Neural progenitor cell (in vitro differentiated cells): ENCODE measurements around the gene WNK1. TPM values are rescaled to one million over a fixed set of nuclear protein-coding genes. Genes with fewer than 3 reads are reported as not detected.

Source experiments
- DNase-seq: peaks from one replicate; pipeline ENCODE4 v3.0.0-alpha.2; 2016; ENCODE audit warnings: low spot score
- H2AFZ ChIP-seq: fragments of 200-600 bp; sonication (generic); replicated peaks from 2 replicates; pipeline ENCODE4 v1.6.1; 2016; ENCODE audit warnings: antibody characterized with exemption
- H3F3A ChIP-seq: fragments of 200-600 bp; sonication (generic); 2 replicates; pipeline ENCODE4 v1.6.1; 2016; ENCODE audit warnings: antibody characterized with exemption, low read depth
- H3K27ac ChIP-seq: fragments of 200-600 bp; sonication (generic); 2 replicates; pipeline ENCODE4 v1.5.1; 2016; ENCODE audit warnings: mild to moderate bottlenecking
- H3K27me3 ChIP-seq: fragments of 200-600 bp; sonication (generic); 2 replicates; pipeline ENCODE4 v1.6.1; 2016; ENCODE audit warnings: mild to moderate bottlenecking, moderate library complexity
- H3K36me3 ChIP-seq: fragments of 200-600 bp; sonication (generic); 2 replicates; pipeline ENCODE4 v1.5.1; 2016
- H3K4me1 ChIP-seq: fragments of 200-600 bp; sonication (generic); 2 replicates; pipeline ENCODE4 v1.6.1; 2016; ENCODE audit warnings: mixed run types
- H3K4me2 ChIP-seq: fragments of 200-600 bp; sonication (generic); 2 replicates; pipeline ENCODE4 v1.6.1; 2016
- H3K4me3 ChIP-seq: fragments of 200-600 bp; sonication (generic); 2 replicates; pipeline ENCODE4 v1.5.1; 2016
- H3K79me2 ChIP-seq: fragments of 200-600 bp; sonication (generic); 2 replicates; pipeline ENCODE4 v1.6.1; 2016; ENCODE audit warnings: low read depth
- H3K9ac ChIP-seq: fragments of 200-600 bp; sonication (generic); 2 replicates; pipeline ENCODE4 v1.6.1; 2016
- H3K9me3 ChIP-seq: fragments of 200-600 bp; sonication (generic); 2 replicates; pipeline ENCODE4 v1.5.1; 2016; ENCODE audit warnings: low read depth
- H4K20me1 ChIP-seq: fragments of 200-600 bp; sonication (generic); 2 replicates; pipeline ENCODE4 v1.6.1; 2016; ENCODE audit warnings: low read depth
- H3K27ac Mint-ChIP-seq: 3 replicates; pipeline ENCODE4 v1.8.0; 2021; ENCODE audit warnings: mixed read lengths
- H3K27me3 Mint-ChIP-seq: 2 replicates; pipeline ENCODE4 v1.8.0; 2022; ENCODE audit warnings: low read depth, mild to moderate bottlenecking, inconsistent platforms, moderate library complexity, mixed read lengths; ENCODE audit not compliant: insufficient read depth
- H3K36me3 Mint-ChIP-seq: 3 replicates; pipeline ENCODE4 v1.8.0; 2021; ENCODE audit warnings: mixed read lengths
- H3K4me1 Mint-ChIP-seq: 3 replicates; pipeline ENCODE4 v1.8.0; 2021; ENCODE audit warnings: mixed read lengths
- H3K4me3 Mint-ChIP-seq: 3 replicates; pipeline ENCODE4 v1.8.0; 2021; ENCODE audit warnings: mild to moderate bottlenecking, moderate library complexity, mixed read lengths
- H3K9me3 Mint-ChIP-seq: 3 replicates; pipeline ENCODE4 v1.8.0; 2020; ENCODE audit warnings: mixed read lengths
- CTCF ChIP-seq: fragments of 200-600 bp; sonication (generic); IDR thresholded peaks from 2 replicates; pipeline ENCODE4 v1.5.1; 2017; ENCODE audit warnings: antibody characterized with exemption, mild to moderate bottlenecking
- EZH2 ChIP-seq: fragments of 200-600 bp; sonication (generic); IDR thresholded peaks from 2 replicates; pipeline ENCODE4 v1.6.1; 2017; ENCODE audit warnings: antibody characterized with exemption, mild to moderate bottlenecking, moderate library complexity
- EZH2phosphoT487 ChIP-seq: fragments of 200-600 bp; sonication (generic); IDR thresholded peaks from 2 replicates; pipeline ENCODE4 v1.6.1; 2017; ENCODE audit warnings: antibody characterized with exemption
- total RNA-seq: library from RNA; depleted of rRNA; stranded (reverse); fragments of >200 nt; gene quantifications from 2 replicates; pipeline ENCODE4 v1.2.3, GENCODE V29; 2015; ENCODE audit warnings: low replicate concordance

The WNK1 gene
- total RNA-seq, 1 donor from 2014 or later, result 73.1 TPM

DNA sequence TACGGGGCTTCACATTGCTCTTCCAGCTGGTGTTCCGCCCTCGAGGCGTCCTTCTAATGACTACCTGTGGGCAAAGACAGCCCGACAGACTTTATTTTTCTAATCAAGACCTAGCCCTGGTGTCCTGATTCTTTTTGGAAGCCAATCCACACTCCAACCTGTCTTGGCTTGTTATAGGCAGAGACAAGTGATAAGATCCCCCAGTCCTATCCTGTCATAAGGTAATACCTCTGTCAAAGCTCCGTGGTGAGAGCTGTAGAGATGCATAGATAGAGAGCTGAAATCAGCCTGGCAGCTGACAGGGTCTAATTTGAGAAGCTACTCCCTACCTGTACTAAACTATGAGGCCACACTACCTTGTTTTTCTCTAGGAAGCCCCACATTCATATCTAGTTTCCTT, 11.5 kb upstream of the WNK1 start:
- no peak overlapping the region for H3K4me2 ChIP-seq
- peaks cover 3% of the 10 kb centered on the region for H3K4me1 ChIP-seq
- no peaks in the 10 kb centered on the region for H3K9me3 Mint-ChIP-seq
- H3K36me3 Mint-ChIP-seq, result no peaks in the 10 kb centered on the region
- H3K27ac Mint-ChIP-seq, result no peak overlapping the region
- H3K4me1 Mint-ChIP-seq, result no peaks in the 10 kb centered on the region
- H3K27me3 Mint-ChIP-seq, result no peaks in the 10 kb centered on the region
- H3K9me3 ChIP-seq, result no peaks in the 10 kb centered on the region
- H3K27me3 ChIP-seq, result no peaks in the 10 kb centered on the region
- no peak overlapping the region for H3K9ac ChIP-seq
- H3F3A ChIP-seq, result no peaks in the 10 kb centered on the region
- no peaks in the 10 kb centered on the region for H4K20me1 ChIP-seq
- H3K27ac ChIP-seq, result no peak overlapping the region
- no peak overlapping the region for H2AFZ ChIP-seq
- TF ChIP-seq EZH2 (no peak), CTCF (no peak), EZH2phosphoT487 (no peak)
- no peaks in the 10 kb centered on the region for H3K79me2 ChIP-seq
- no peak overlapping the region for H3K4me3 ChIP-seq
- DNase-seq, result no peak
- no peak overlapping the region for H3K4me3 Mint-ChIP-seq
- no peaks in the 10 kb centered on the region for H3K36me3 ChIP-seq

DNA sequence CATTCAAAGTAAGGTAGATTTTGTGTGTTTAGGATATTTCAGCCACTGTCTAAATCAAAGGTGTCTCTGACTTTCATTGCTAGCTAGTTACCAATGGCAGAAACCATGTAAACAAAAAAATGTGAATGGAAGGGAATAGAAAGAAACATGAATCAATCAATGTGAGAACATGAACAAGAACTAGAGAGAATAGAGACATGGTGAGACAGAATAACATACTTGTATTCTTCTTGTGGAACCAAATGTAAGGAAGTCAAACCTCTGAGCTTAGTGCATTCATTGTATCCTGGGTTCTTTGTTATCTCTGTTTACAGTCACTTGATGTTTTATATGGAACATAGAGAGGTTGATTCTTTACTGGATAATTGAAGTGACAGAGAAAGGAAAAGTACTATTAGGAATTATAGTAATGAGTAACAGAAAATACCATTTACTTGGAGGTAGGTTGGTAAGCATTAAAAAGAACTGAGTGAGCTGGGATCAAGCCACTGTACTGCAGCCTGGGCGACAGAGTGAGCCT, 2.6 kb upstream of the WNK1 start:
- Mint-ChIP-seq H3K36me3 (peaks cover 4% of the 10 kb centered on the region), H3K4me3 (peak overlapping the region; percentile 74), H3K9me3 (no peaks in the 10 kb centered on the region), H3K4me1 (peaks cover 12% of the 10 kb centered on the region), H3K27me3 (peaks cover 4% of the 10 kb centered on the region), H3K27ac (no peak overlapping the region)
- Histone ChIP-seq H3K79me2 (peaks cover 23% of the 10 kb centered on the region), H3K9me3 (no peaks in the 10 kb centered on the region), H4K20me1 (peaks cover 19% of the 10 kb centered on the region), H3K27ac (no peak overlapping the region), H3K9ac (no peak overlapping the region), H3K4me2 (peak overlapping the region; percentile 71), H3K4me3 (peak overlapping the region; percentile 31), H3K36me3 (no peaks in the 10 kb centered on the region), H3K27me3 (no peaks in the 10 kb centered on the region), H3K4me1 (peaks cover 21% of the 10 kb centered on the region), H2AFZ (peak overlapping the region; percentile 14), H3F3A (peaks cover 24% of the 10 kb centered on the region)
- DNase-seq, result no peak
- TF ChIP-seq EZH2 (no peak), CTCF (no peak), EZH2phosphoT487 (no peak)

GRCh38 chr12:750366-751191, 1.8 kb upstream of the WNK1 start:
- Histone ChIP-seq H3F3A (peaks cover 24% of the 10 kb centered on the region), H3K4me3 (peak overlapping the region; percentile 31), H4K20me1 (peaks cover 26% of the 10 kb centered on the region), H3K9me3 (no peaks in the 10 kb centered on the region), H2AFZ (peak overlapping the region; percentile 30), H3K4me1 (peaks cover 27% of the 10 kb centered on the region), H3K4me2 (peak overlapping the region; percentile 71), H3K9ac (no peak overlapping the region), H3K27me3 (no peaks in the 10 kb centered on the region), H3K79me2 (peaks cover 31% of the 10 kb centered on the region), H3K36me3 (no peaks in the 10 kb centered on the region), H3K27ac (peak overlapping the region; percentile 60)
- Mint-ChIP-seq H3K27ac (no peak overlapping the region), H3K36me3 (peaks cover 4% of the 10 kb centered on the region), H3K4me1 (peaks cover 20% of the 10 kb centered on the region), H3K9me3 (no peaks in the 10 kb centered on the region), H3K4me3 (no peak overlapping the region), H3K27me3 (peaks cover 4% of the 10 kb centered on the region)
- TF ChIP-seq CTCF (no peak), EZH2 (no peak), EZH2phosphoT487 (no peak)
- DNase-seq, result peak; percentile 17
